ENCODE measurements around the gene SLCO2A1. TPM values are rescaled to one million over a fixed set of nuclear protein-coding genes. Genes with fewer than 3 reads are reported as not detected.

Gene SLCO2A1
- total and polyA plus RNA-seq, 2 donors from 2014 or later, result 27.2 to 169 TPM

DNA sequence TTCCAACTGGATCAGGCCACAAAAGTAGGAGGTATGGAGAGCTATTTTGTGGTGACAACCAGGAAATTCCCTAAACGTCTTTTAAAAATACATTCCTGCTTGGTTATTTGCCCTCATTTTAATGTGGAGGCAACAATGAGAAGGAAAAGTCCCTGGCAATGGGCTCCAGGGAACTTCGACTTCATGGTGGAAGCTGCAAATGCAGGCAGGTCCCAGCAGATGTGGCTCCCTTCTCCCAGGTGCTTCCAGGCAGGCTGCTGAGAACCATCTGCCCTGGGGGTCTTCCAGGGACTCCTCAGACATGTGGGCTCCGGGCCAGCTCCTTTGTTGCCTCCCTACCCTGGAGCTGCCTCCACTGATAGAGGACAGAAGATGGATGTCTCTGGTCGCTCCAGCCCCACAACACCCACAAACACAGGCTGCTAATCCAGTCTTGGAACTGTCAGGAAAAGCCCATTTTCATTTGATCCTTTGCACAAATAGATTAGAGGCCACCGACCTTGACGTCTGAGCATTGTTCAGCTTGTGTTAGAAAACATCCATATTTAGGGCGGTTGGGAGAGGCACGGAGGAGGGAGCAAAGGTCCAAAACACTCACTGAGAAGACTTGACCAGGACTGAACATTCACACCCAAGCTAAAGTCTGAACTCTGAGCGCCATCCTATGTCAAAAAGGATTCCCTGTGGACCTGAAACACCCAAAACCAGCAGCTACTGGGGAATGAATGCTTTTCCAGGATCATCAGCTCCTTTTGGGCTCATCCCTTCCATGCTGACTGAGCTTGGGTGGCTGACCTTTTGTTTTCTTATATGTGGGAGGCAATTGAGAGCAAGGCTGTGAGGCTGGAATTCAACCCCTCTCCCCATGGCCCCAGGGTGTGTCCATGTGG is 30.2 kb upstream of the SLCO2A1 start:
- no peak for TF ChIP-seq CTCF (IDR thresholded peaks at IDR 0.05; ENCODE audit: borderline replicate concordance, extremely low read depth, insufficient read depth)
- no peaks in the 10 kb centered on the region for H3K9me3 ChIP-seq (ENCODE audit: control insufficient read depth in 2 of 3, insufficient read depth in 1 of 3, low read length in 3 of 3)
- no peak overlapping the region for H3K27ac ChIP-seq (ENCODE audit: low read depth in 2 of 2, low read length in 2 of 2)
- H3K36me3 ChIP-seq (ENCODE audit: control insufficient read depth in 2 of 3, insufficient read depth in 3 of 3, low read length in 3 of 3), result no peaks in the 10 kb centered on the region
- H3K4me3 ChIP-seq (ENCODE audit: low read length in 3 of 3), result no peak overlapping the region
- H3K27me3 ChIP-seq (ENCODE audit: control insufficient read depth, insufficient read depth, low read length), result no peaks in the 10 kb centered on the region
- FAIRE-seq (no peak), DNase-seq (peak in 4 of 5 donors; percentile 29 to 37 (median 30))
- H3K9ac ChIP-seq (ENCODE audit: low read length in 3 of 3), result no peak overlapping the region
- peaks cover 0 to 35% (median 25%) of the 10 kb centered on the region in 3 donors for H3K4me1 ChIP-seq (ENCODE audit: control insufficient read depth in 2 of 3, insufficient read depth in 2 of 3, low read depth in 1 of 3, low read length in 3 of 3)
- intact Hi-C loops (cut with DNase I), result no loop called here

DNA sequence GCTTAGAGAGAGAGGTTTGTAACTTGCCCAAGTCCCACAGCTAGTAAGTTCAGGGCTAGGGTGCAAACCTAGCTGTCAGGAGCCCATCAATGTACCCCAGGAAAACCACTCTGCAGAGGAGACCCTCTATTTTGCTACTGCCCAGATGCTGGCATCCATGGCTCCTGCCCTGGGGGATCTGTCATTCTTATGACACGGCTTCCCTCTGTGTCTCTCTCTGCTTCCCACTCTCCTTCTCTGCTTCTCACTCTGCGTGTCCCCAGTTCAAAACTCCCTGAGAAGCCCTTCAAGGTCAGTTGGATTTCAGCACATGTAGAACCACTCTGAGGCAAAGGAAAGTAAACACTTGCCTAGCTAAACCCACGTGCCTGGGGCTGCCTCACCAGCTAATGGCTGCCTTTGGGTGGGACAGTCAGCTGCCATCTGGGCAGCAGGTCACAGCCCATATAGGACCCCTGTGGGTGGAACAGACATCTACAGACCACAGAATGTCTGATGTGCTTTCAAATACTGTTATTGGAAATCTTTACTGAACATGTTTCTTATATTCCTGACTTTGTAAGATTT is 29.4 kb upstream of the SLCO2A1 start:
- intact Hi-C loops (cut with DNase I), result no loop called here
- TF ChIP-seq CTCF (IDR thresholded peaks at IDR 0.05; ENCODE audit: borderline replicate concordance, extremely low read depth, insufficient read depth), result no peak
- Histone ChIP-seq H3K9me3 (ENCODE audit: control insufficient read depth in 2 of 3, insufficient read depth in 1 of 3, low read length in 3 of 3) (no peaks in the 10 kb centered on the region), H3K4me3 (ENCODE audit: low read length in 3 of 3) (no peak overlapping the region), H3K36me3 (ENCODE audit: control insufficient read depth in 2 of 3, insufficient read depth in 3 of 3, low read length in 3 of 3) (no peaks in the 10 kb centered on the region), H3K4me1 (ENCODE audit: control insufficient read depth in 2 of 3, insufficient read depth in 2 of 3, low read depth in 1 of 3, low read length in 3 of 3) (peaks cover 0 to 35% (median 25%) of the 10 kb centered on the region in 3 donors), H3K27me3 (ENCODE audit: control insufficient read depth, insufficient read depth, low read length) (no peaks in the 10 kb centered on the region), H3K9ac (ENCODE audit: low read length in 3 of 3) (no peak overlapping the region), H3K27ac (ENCODE audit: low read depth in 2 of 2, low read length in 2 of 2) (no peak overlapping the region)
- DNase-seq (peak in 1 of 5 donors; percentile 6), FAIRE-seq (no peak)

- DNase-seq (peak in 3 of 5 donors; percentile 19 to 70 (median 43)), FAIRE-seq (no peak)
- no peak overlapping the region for H3K9ac ChIP-seq (ENCODE audit: low read length in 3 of 3)
Measured at GRCh38 chr3:134057654-134058110, 28.0 kb upstream of the SLCO2A1 start.

More at GRCh38 chr3:134057654-134058110, 28.0 kb upstream of the SLCO2A1 start:
- Histone ChIP-seq H3K36me3 (ENCODE audit: control insufficient read depth in 2 of 3, insufficient read depth in 3 of 3, low read length in 3 of 3) (no peaks in the 10 kb centered on the region), H3K4me3 (ENCODE audit: low read length in 3 of 3) (peak overlapping the region in 2 of 3 donors; percentile 28 to 46), H3K9me3 (ENCODE audit: control insufficient read depth in 2 of 3, insufficient read depth in 1 of 3, low read length in 3 of 3) (no peaks in the 10 kb centered on the region), H3K27me3 (ENCODE audit: control insufficient read depth, insufficient read depth, low read length) (no peaks in the 10 kb centered on the region), H3K4me1 (ENCODE audit: control insufficient read depth in 2 of 3, insufficient read depth in 2 of 3, low read depth in 1 of 3, low read length in 3 of 3) (peaks cover 0 to 35% (median 25%) of the 10 kb centered on the region in 3 donors), H3K27ac (ENCODE audit: low read depth in 2 of 2, low read length in 2 of 2) (peak overlapping the region; percentile 29 to 43)
- no peak for TF ChIP-seq CTCF (IDR thresholded peaks at IDR 0.05; ENCODE audit: borderline replicate concordance, extremely low read depth, insufficient read depth)
- intact Hi-C loops (cut with DNase I), result no loop called here
